HG03025 (cell line): ENCODE data around the gene MOSPD3.

ENCODE experiments used
- ATAC-seq: cut with Tn5 transposase; IDR thresholded peaks from one replicate; pipeline ENCODE4 v1.9.1; 2021; ENCODE audit warnings: mild to moderate bottlenecking, moderate library complexity; ENCODE audit not compliant: unreplicated experiment, low FRiP score

MOSPD3 gene

GRCh38 chr7:100575206-100575631 is 37.1 kb upstream of the MOSPD3 start:
- no peak for ATAC-seq

GRCh38 chr7:100575746-100576383 is 36.5 kb upstream of the MOSPD3 start:
- ATAC-seq: no peak

DNA sequence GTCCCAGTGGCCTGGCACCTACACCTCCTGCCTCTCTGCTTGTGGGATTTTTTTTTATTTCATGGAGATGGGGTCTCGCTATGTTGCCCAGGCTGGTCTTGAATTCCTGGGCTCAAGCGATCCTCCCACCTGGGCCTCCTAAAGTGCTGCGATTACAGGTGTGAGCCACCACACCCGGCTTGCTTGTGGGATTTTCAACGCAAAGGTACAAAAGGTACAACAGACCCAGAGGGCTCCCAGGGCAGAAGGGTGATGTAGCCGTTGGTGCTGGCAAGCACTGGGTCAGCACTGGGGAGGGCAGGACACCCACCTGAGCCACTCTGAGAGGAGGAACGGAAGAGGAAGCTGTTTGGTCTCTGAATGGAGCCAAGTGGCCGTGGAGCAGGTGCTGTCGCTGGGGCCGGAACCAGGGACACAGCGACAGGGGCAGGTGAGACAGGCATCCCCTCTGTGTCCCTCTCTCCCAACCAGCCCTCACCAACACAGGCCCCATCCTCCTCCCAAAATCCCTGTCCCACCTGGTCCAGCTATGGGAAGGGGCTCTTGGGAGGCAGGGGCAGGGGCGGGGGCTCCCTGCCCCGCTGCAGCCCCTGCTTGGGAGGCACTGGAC is 35.9 kb upstream of the MOSPD3 start:
- no peak for ATAC-seq

DNA sequence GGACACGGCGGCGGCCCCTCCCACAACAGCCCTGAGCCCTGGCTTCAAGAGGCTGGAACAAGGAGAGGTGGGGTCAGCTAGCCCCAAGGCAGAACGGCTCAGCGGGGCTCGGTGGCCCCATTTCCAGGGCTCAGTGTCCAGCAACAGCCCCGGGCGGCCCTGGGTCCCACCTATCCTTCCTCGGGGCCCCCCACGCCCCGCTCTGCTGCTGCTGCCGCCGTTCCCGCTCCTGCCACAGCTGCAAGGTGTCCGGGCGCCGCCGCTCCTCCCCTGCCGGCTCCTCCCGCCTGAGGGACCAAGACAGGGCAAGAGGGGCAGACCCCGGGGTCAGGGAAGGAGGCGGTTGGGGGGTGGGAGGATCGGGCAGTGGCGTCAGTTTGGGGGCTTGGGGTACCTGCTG is 35.2 kb upstream of the MOSPD3 start:
- no peak for ATAC-seq

- ATAC-seq: no peak
These were observed 34.8 kb upstream of the MOSPD3 start for GRCh38 chr7:100577507-100577906.

GRCh38 chr7:100578246-100579183 is 33.8 kb upstream of the MOSPD3 start:
- no peak for ATAC-seq

DNA sequence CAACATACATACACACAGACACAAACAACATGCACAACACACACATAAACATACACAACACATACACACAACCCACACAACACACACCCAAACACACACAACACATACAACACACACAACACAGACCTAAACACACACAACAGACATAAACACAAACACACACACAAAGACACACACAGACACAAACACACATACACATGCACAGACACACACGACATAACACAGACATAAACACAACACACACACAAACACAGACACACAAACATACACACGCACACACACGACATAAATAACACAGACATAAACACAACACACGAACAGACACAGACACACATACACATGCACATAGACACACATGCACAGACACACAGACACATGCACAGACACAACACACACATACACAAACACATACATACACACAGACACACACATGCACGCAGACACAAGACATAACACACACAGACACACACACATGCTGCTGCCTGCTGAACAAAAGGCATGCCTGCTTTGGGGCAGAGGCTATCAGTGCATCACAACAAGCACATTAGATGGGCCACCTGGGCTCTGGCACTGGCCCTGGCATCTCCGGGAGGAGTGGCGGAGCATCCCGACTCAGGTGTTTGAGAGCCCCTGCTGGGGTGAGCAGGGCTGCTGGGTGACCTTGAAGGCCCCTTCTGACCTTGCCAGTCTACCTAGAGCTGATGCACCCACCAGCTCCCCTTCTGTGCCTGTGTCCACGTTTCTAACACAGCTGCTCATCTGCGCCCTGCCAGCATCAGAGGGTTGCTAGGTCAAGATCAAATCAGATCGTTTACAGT is 31.7 kb upstream of the MOSPD3 start:
- ATAC-seq: no peak

DNA sequence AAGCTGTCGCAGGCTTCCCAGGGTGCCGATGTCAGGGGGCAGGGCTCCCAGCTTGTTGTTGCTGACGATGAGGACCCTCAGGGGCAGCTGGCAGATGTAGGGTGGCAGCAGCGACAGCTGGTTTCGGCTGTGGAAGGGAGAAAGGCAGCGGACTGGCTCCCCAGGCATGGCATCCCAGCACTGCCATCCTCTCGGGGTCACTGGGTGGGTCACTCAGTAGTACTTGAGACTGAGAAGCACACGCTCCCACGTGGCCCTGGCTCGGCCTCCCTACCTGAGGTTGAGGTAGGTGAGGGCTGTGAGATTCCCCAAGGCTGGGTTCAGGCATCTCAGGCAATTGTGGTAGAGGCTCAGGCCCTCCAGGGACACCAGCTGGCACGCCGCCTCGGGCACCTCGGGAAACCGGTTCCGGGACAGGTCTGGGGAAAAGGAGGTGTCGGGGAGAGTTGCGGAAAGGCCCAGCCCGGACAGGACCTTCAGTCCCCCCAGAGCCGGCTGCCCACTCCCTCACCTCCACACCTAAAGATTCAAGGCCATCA is 30.2 kb upstream of the MOSPD3 start:
- ATAC-seq: no peak

DNA sequence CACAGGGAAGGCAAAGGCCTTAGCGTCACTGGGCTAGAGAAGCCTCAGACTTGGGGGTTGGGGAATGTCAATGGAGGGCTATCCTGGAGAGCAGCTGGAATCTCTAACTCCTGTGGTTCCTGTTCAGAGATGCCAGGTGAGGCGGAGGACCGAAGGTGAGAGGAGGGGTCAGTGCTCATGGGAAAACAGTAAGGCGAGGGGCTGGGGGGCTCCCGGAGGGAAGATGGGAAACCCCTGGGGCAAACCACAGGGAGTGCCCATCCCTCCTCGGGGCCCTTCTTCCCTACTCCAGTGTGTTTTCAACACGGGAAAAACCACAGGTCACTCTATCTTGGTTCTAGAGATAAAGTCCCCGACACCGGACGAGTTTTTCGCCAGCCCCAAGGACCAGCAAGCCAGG is 29.7 kb upstream of the MOSPD3 start:
- ATAC-seq: no peak

DNA sequence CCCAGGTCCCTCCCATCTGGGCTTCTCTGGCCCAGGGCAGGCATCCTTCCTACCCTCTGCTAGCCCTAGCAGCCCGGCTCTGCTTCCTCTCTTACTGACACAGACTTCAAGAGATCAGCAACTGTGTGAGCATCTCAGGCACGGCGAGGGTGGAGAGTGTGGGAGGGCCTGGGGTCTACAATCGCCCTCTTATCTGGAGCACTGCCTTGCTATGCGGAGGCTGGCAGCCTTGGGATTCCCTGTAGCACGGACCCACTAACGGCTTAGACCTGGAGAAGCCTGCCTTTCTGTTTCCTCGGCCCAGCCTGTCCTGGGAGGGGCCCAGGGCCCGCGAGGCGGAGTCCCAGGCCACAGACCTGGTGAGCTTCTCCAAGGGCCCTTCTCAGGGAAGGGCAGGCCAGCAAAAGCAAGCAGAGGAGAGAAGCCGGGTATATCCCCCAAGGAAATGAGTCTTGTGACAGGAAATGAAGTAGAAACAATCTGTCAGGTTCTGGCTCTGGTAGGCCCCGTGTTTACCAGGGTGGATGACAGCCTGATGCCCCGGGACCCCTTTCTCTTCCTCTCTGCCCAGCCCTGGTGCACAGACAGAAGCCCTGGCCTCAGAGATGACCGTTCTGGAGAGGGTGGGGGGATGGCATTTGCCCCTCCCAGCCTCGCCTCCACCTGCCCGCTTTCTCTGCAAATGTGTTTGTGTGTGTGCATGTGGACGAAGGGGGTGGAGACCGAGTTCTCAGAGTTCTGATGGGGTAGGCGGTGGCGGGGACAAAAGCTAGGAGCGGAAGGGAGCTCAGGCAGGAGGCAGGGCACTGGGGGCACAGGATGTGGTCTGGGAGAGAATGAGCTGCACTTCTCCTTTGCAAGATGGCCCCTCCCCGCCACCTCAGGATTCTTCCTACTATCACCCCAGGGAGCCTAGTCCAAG is 28.9 kb upstream of the MOSPD3 start:
- ATAC-seq: no peak

- no peak for ATAC-seq
These were observed 28.2 kb upstream of the MOSPD3 start for GRCh38 chr7:100584054-100584682.

GRCh38 chr7:100584683-100585510 is 27.4 kb upstream of the MOSPD3 start:
- no peak for ATAC-seq

- ATAC-seq: peak; percentile 30
These were observed 26.7 kb upstream of the MOSPD3 start, which contains the start of gene LRCH4 for GRCh38 chr7:100585511-100586265. Gene LRCH4, minus strand, starts transcription at chr7:100586129. Its CDS starts 29 bp downstream, at chr7:100586100.

DNA sequence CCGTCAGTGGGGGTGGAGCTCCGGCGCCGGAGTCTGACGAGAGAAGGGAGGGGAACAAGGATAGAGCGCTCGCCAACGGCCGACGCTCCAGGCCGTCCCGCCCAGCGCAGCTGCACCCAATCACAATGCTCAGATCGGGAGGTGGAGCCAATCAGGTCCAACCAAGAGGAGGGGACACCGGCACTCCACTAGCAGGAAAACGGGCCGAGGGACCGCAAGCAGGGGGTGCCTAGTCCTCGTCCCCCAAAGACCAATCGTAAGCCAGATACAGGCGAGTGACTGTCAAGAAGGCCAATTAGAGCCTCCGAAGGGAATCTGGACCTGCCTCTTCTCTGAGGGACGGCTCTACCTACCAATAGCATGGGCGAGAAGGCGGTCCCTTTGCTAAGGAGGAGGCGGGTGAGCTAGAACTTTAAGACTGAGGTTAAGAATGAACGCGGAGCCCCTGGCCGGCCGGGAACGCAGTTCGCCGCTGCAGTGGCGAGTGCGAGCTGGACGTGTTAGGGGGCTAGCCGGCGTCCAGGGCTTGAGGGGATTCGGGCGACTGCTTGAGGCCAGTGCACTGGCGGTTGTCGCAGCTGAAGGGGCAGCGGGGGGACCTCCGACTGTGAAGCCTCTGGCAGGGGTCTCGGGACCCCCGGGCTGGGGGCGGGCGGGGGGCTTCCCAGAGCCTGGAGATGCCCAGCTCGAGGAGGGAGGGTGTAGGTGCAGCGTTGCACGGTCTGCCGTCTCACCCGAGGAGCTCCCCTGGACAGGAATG is 25.9 kb upstream of the MOSPD3 start, which contains the start of gene FBXO24:
Gene FBXO24, plus strand, starts transcription at position 63 of the 760 bp plus-strand sequence. Its CDS starts 298 bp downstream, at position 361.
- peak; percentile 84 for ATAC-seq

DNA sequence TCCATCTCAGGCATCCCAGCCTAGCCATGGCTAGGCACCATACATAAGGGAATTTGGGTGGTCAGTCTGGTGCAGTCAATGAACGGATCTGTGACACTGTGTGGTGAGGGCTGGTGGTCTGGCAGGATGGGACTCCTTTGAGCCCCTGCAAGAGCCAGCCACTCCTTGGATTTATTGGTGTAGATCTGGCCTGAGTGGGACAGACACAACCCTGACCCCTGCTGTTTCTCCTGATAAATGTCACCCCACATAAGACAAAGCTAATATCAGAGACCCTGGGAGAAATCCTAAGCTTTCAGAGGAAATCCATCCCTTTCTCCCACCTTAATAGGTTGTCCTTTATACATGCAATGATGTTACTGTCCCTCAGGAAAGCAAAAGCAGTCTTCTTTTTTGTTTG is 23.9 kb upstream of the MOSPD3 start:
- ATAC-seq: no peak

DNA sequence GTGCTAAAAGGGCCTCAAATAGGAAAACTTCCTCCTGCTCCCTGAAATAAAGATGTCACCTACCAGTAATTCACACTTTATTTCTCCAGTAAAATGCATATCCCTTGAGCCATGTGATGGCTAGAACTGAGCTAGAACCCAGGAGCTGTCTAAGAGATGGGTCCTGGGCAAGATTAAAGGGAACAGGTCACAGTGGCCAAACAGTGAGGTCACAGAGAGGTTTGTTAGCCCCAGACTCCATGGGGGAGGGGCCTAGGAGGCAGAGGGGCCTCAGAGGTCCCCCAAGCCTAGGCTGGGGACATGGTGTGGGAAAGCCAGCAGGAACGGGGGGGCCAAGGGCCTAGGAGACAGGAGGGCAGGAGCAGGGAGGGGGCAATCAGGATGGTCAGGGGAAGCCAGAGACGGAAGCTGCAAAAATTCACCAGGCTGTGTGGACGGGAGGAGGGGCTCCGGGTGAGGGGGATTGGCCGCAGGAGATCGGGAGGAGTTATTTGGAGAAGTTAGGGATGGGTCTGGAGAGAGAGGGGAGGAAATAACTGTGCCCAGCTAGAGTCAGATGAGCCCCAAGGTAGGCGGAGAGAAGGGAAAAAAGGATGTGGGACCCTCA is 22.9 kb upstream of the MOSPD3 start:
- ATAC-seq: no peak
